ENCODE data around the gene SEC14L3.

The SEC14L3 gene

DNA sequence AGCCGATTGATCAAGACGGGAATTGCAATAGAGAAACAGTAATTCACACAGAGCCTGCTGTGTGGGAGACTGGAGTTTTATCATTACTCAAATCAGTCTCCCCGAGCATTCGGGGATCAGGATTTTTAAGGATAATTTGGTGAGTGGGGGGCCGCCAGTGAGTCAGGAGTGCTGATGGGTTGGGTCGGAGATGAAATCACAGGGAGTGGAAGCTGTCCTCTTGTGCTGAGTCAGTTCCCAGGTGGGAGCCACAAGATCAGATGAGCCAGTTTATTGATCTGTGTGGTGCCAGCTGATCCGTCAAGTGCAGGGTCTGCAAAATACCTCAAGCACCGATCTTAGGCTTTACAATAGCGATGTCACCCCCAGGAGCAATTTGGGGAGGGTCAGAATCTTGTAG lies 30.7 kb downstream of the SEC14L3 start:
- DNase-seq: no peak

- DNase-seq: no peak
These were observed 32.0 kb downstream of the SEC14L3 start for GRCh38 chr22:30439836-30440235.

DNA sequence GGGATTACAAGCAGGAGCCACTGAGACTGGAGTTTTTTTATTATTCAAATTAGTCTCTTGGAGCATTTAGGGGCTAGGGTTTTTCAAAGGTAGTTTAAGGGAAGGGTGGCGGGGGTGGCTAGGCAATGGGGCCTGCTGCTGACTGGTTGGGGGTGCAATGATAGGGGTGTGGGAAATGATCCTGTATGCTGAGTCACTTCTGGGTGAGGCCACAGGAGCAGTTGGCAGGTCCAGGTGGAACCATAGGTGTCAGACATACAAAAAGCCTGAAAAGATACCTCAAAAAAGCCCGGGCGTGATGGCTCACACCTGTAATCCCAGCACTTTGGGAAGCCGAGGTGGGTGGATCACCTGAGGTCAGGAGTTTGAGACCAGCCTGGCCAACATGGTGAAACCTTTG lies 32.6 kb downstream of the SEC14L3 start:
- DNase-seq: no peak

- DNase-seq: no peak
These were observed 33.3 kb downstream of the SEC14L3 start for GRCh38 chr22:30438559-30438958.

DNA sequence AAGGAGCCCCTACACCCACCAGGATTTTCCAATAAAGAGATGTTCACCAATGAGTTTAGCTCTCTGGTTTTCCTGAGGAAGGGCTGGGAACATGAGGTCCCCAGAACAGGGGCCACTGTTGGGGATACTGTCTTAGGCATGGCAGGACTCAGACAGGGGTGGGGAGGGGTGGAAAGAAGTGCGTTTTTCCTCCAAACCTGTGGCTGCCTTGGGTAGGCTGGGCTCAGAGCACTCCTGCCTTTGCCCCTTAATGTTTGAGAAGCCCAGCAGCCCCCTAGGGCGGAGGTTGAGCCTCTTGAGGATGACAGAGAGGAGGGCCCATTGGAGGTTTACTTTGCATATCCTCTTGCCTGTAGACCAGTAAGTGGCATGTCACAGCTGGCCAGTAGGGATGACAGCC lies 35.6 kb downstream of the SEC14L3 start:
- no peak for DNase-seq

DNA sequence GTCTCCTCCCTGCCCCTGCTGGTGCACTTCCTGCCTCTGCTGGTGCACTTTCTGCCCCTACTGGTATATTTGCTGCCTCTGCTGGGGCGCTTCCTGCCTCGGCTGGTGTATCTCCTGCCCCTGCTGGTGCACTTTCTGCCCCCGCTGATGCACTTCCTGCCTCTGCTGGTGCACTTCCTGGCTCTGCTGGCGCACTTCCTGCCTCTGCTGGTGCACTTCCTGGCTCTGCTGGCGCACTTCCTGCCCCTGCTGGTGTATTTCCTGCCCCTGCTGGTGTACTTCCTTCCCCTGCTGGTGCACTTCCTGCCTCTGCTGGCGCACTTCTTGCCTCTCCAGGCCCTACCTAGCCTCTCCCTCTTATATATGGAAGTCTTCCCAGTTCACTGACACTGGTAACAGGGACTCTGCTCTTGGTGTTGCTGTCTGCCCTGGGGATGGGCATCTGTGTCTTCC lies 36.1 kb downstream of the SEC14L3 start:
- DNase-seq: peak; percentile 93

- peak; percentile 13 for DNase-seq
These were observed 37.0 kb downstream of the SEC14L3 start for GRCh38 chr22:30434843-30435242.

DNA sequence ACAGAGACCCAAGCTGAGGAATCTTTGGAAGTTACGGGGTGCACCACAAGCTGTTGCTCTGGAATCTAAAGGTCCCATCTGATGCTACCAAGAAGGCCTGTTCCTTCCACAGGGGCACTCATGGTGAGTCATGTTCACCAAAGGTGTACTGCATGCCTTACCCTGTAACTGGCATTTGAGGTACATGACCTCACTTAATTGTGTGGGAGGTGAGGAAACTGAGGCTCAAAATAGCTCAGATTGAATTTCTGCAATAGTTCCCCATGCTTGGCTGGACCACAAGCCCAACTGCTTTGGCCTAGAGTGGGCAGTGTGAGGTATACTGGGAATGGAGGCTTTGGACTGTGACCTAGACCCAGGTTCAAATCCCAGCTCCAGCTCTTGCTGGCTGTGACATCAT lies 38.0 kb downstream of the SEC14L3 start:
- DNase-seq: no peak

- no peak for DNase-seq
These were observed 38.6 kb downstream of the SEC14L3 start for GRCh38 chr22:30433227-30433626.

DNA sequence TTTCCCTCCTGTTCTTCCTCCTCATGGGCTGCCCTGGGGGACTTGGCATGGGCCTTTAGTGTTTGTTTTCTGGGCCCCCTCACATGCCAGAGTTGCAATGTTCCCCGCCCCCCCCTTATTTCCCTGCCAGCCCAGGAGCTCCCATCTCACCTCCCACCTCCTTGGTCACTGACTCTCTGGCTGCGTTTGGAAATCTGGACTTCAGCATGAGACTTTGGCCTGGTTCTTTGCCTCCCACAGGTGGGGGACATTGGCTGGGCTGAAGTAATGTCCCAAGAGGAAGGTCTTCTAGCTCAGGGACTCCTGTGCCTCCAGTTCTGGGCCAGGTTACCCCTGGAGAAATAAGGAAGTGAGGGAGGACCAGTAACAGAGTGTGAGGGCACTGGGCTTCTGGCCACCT lies 39.3 kb downstream of the SEC14L3 start:
- DNase-seq: no peak

- no peak for DNase-seq
These were observed 39.7 kb downstream of the SEC14L3 start for GRCh38 chr22:30432096-30432495.

DNA sequence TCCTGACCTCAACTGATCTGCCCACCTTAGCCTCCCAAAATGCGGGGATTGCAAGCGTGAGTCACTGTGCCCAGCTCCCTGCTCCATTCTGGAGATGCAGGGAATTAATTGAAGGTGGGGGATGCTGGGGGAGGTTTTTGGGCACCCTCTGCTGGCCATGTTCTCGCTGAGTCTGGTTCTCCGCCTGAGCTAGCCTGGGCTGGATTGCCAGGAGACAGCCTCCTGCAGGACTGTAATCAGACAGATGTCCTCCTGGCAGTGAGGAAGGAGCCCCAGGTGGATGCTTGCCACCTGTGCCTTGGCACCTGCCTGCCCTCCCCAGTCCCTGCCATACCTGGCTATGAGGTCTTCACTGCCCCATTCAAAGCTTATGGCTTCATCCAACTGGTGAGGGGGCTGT lies 40.9 kb downstream of the SEC14L3 start:
- DNase-seq: no peak

- no peak for DNase-seq
These were observed 41.9 kb downstream of the SEC14L3 start for GRCh38 chr22:30429887-30430286.

- no peak for DNase-seq
These were observed 43.9 kb downstream of the SEC14L3 start for GRCh38 chr22:30427871-30428270.

- DNase-seq: peak; percentile 90
These were observed 45.1 kb downstream of the SEC14L3 start for GRCh38 chr22:30426388-30427353.

- DNase-seq: peak; percentile 59
These were observed 46.0 kb downstream of the SEC14L3 start, which contains the start of gene MTFP1 for GRCh38 chr22:30425616-30426387. Gene MTFP1 (plus strand): TSS chr22:30425768. CDS start chr22:30425880, 112 bp downstream.

GRCh38 chr22:30425327-30425615 lies 46.5 kb downstream of the SEC14L3 start:
- no peak for DNase-seq

DNA sequence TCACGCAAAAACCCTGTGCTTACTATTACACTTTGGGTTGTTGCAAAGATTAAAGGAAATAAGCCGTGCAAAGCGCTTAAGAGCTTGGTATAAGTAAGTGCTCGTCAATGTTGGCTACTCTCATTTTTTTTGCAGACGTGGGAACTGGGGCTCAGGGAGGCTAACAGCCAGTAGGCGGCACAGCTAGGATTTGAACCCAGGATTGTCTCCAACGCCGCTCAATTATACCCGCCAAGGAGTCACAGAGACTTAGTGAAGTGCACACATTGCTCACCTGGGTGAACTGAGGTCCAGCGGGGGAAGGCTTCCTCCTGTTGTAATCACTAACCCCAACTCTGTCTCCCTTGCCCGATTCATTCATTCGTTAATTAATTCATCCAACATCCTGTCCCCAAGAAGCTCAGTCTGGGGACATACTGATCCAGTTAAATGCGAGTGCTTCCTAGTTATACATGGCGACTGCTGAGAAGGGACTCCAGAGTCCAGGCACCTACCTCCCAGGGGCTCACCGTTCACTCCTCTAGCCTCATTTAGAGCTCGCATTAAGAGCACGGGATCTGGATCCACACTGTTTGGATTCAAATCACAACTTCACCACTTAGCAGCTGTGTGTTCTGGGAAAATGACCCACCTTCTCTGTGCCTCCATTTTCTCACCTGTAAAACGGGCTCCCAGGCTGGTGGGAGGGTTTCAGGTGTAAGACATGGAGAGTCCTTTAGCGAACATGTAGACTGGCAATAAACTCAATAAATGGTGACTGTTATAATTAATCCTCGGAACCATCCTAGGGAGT lies 47.1 kb downstream of the SEC14L3 start:
- DNase-seq: no peak

DNA sequence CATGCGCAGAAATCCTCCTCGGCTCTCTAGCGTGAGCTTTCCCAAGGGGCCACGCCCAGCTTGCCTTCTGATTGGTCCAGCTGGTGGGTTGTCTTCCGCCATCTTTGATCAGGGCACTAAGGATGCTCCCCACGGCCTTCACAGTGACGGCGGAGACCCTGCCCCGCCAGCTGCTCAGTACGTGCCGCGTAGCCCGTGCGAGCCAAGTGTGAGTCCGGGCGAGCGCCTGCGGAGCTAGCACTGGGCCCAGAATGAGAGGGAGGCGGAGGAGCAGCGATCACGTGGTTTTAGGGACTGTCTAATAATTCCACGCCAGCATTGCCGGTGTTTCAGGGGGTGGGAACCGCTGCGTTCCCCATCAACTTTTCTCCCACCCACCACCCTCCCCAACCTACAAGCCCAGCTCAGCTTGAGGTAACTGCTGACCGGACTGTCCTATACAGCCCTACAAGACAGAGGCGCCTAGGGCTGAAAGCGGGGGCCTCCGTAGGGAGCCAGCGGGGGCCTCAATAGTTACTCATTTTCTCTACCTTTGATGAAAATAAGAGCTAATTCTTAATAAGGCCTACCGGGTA lies 47.8 kb downstream of the SEC14L3 start:
- peak; percentile 99 for DNase-seq

DNA sequence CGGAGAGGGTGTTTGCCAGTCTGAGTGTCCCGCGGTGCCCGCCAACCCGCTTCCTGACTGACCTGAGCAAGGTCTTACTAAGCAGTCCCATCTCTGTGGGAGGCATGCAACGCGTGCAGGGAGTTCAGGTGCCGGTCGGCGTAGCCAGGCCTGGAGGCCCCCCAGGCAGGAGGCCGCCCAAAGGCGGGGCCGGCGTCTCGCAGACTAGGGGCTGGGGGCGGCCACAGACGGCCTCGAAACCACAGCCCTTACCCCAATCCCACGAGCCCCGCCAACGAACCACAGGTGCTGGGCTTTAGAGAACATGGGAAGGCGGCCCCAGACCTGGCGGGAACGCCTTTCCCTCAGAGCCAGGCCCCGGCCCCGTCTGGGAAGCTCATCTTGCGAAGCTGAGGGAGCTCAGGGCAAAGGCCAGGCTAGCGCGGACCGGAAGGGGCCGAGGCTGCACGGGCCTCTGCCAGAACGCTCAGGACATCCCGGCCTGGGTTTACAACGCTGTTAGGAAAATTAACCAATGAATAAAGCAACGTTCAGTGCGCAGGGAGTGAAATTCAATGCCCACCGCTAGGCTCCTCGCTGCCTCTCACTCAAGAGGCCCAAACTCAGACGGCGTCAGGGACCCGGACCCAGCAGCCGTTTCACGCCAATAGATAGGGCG lies 48.4 kb downstream of the SEC14L3 start:
- DNase-seq: no peak

DNA sequence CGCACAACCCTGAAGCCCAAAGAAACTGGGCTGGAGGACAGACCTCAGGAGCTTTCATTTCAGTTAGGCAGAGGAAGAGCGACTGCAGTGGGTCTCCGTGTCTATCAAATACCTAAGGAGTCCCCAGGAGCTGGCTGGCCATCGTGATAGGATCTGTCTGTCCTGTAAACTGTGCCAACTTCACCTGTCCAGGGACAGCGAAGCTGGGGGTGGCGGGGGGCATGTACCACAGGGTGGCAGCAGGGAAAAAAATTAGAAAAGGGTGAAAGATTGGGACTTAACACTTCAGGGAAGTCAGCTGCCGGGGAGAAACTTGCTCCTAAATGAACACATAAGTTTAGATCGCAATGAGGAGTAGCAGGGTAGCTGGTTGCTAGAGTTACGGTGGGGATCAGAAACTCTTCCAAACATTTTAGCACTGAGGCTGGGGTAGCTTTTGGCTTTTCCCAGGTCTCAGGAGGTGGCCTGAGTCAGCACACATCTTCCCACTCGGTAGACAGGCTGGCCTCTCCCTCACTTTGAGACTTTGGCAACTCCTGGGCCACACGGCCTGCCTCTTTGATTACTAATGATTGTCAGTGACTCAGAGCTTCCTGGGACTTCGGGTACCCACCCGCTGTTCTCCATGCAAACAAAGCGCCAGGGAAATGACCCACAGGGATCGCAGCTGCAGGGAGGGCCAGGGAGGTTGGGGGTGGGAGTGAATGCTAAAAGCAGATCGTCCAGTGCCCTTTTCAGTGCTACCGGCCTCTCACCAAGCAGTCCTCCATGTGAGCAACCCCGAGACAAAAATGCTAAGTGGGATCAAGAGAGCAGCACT lies 49.1 kb downstream of the SEC14L3 start:
- DNase-seq: peak; percentile 4

Data from CD4-positive, alpha-beta T cell treated with Interleukin-10 for 1 hour (primary cell).